ENCODE results near the gene KIAA1217. TPM values are rescaled to one million over a fixed set of nuclear protein-coding genes. Genes with fewer than 3 reads are reported as not detected.

The KIAA1217 gene
- polyA plus RNA-seq, 1 of the 3 experiments (the other 2 are of a cell fraction): 7.2 TPM

- DNase-seq: no peak
- 74% methylated on average over 3 of the region's 3 CpGs for WGBS (ENCODE audit: low lambda C conversion rate)
- no peak overlapping the region for H3K9ac ChIP-seq
- no peaks in the 10 kb centered on the region for H4K20me1 ChIP-seq (ENCODE audit: insufficient read depth)
- H3K9me3 ChIP-seq: no peaks in the 10 kb centered on the region
- H3K79me2 ChIP-seq (ENCODE audit: insufficient read depth): no peaks in the 10 kb centered on the region
- no peaks in the 10 kb centered on the region for H3K27me3 ChIP-seq (ENCODE audit: insufficient read depth)
- H3F3A ChIP-seq (replicated peaks; ENCODE audit: insufficient read depth): no peaks in the 10 kb centered on the region
- TF ChIP-seq JUND (IDR thresholded peaks at IDR 0.05) (no peak), MEF2A (IDR thresholded peaks at IDR 0.05; ENCODE audit: borderline replicate concordance, low read depth) (no peak), NFIC (IDR thresholded peaks at IDR 0.05; ENCODE audit: borderline replicate concordance) (no peak), REST (IDR thresholded peaks at IDR 0.05; ENCODE audit: low read depth, low read length) (no peak), MXI1 (IDR thresholded peaks at IDR 0.05; ENCODE audit: low read depth, low read length) (no peak), RFX5 (IDR thresholded peaks at IDR 0.05; ENCODE audit: low read length) (no peak), PBX3 (IDR thresholded peaks at IDR 0.05) (no peak)
- TF ChIP-seq, protein P1, sequence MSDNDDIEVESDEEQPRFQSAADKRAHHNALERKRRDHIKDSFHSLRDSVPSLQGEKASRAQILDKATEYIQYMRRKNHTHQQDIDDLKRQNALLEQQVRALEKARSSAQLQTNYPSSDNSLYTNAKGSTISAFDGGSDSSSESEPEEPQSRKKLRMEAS (IDR thresholded peaks at IDR 0.05; ENCODE audit: low read depth): no peak
- H3K4me3 ChIP-seq (ENCODE audit: low read depth in 2 of 2, low read length in 1 of 2): no peak overlapping the region
- H3K36me3 ChIP-seq (replicated peaks in 1 of 2; ENCODE audit: control insufficient read depth in 1 of 2, insufficient read depth in 2 of 2, low read length in 1 of 2): no peaks in the 10 kb centered on the region
- H2AFZ ChIP-seq (ENCODE audit: low read depth): no peak overlapping the region
- H3K4me1 ChIP-seq (ENCODE audit: control insufficient read depth in 1 of 2, insufficient read depth in 2 of 2, low read depth in 1 of 2, low read length in 1 of 2): peaks cover 5 to 13% of the 10 kb centered on the region in 2 experiments; a peak in 2 of 4 replicates
- POLR2A ChIA-PET: no interaction called here
- CTCF ChIA-PET: interaction anchor here (0.9 kb wide), 1 partner anchor 13 kb away, joined by 3 read pairs; no protein-coding TSS in a partner anchor
- no peaks in the 10 kb centered on the region for H3K9me2 ChIP-seq
- H3K27ac ChIP-seq (ENCODE audit: low read depth in 2 of 2, low read length in 1 of 2): no peak overlapping the region
- no peak overlapping the region for H3K4me2 ChIP-seq
Measured at GRCh38 chr10:24419066-24419465, 210.1 kb downstream of the KIAA1217 start.

DNA sequence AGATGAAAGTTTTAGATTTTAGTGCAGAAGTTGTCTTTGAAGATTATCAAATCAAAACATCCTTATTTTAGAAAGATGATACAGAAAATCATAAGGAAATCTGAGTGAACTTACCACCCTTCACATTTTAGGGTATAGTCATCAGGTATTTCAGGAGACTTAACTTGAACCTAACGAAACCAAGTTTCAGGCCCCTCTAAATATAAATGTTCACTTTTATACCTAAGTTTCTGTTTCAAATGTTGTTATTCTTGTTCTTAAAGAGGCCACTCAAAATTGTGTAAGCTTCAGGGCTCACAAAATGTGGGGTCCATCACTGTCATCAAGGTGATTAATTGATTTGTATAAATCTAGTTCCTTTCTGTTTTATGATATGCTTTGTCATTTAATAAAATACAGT is 216.2 kb downstream of the KIAA1217 start:
- WGBS (ENCODE audit: low lambda C conversion rate): 80% methylated on average over 1 of the region's 1 CpG
- CTCF ChIA-PET: no interaction called here
- no peak for DNase-seq
- H4K20me1 ChIP-seq (ENCODE audit: insufficient read depth): no peaks in the 10 kb centered on the region
- no peak overlapping the region for H2AFZ ChIP-seq (ENCODE audit: low read depth)
- H3K4me3 ChIP-seq (ENCODE audit: low read depth in 2 of 2, low read length in 1 of 2): no peak overlapping the region
- no peaks in the 10 kb centered on the region for H3K9me3 ChIP-seq
- no peak overlapping the region for H3K4me2 ChIP-seq
- TF ChIP-seq MEF2A (IDR thresholded peaks at IDR 0.05; ENCODE audit: borderline replicate concordance, low read depth): no peak
- TF ChIP-seq USF1 (IDR thresholded peaks at IDR 0.05; ENCODE audit: borderline replicate concordance, low read depth): no peak
- TF ChIP-seq CTCF (IDR thresholded peaks at IDR 0.05): no peak
- POLR2A ChIA-PET: no interaction called here
- no peaks in the 10 kb centered on the region for H3F3A ChIP-seq (replicated peaks; ENCODE audit: insufficient read depth)
- H3K9ac ChIP-seq: no peak overlapping the region
- H3K79me2 ChIP-seq (ENCODE audit: insufficient read depth): no peaks in the 10 kb centered on the region
- H3K36me3 ChIP-seq (replicated peaks in 1 of 2; ENCODE audit: control insufficient read depth in 1 of 2, insufficient read depth in 2 of 2, low read length in 1 of 2): no peaks in the 10 kb centered on the region
- H3K27me3 ChIP-seq (ENCODE audit: insufficient read depth): no peaks in the 10 kb centered on the region
- no peak overlapping the region for H3K27ac ChIP-seq (ENCODE audit: low read depth in 2 of 2, low read length in 1 of 2)
- no peaks in the 10 kb centered on the region for H3K9me2 ChIP-seq
- H3K4me1 ChIP-seq (ENCODE audit: control insufficient read depth in 1 of 2, insufficient read depth in 2 of 2, low read depth in 1 of 2, low read length in 1 of 2): peaks cover 0 to 6% of the 10 kb centered on the region in 2 experiments; a peak in 1 of 4 replicates
